Natural killer cell (primary cell): ENCODE data around the gene TLR6. TPM values are rescaled to one million over a fixed set of nuclear protein-coding genes. Genes with fewer than 3 reads are reported as not detected.

ENCODE experiments used
- ATAC-seq, 3 donors: fragments of 150-1000 bp in 2 of 3; fragments of 200-7000 bp in 1 of 3; cut with Tn5 transposase; 1 replicate in 1 of 3; 2 replicates in 2 of 3; pipeline ENCODE4 v1.10.0; 2021; ENCODE audit warnings: mild to moderate bottlenecking in 2 of 3, moderate library complexity in 2 of 3
- DNase-seq, 2 donors: peaks; one replicate each; pipeline versions ENCODE4 v3.0.0 to v3.0.0-alpha.2; 2013 to 2021; ENCODE audit warnings: mixed read lengths in 1 of 2
- H3K27ac ChIP-seq: one replicate; pipeline ENCODE4 v1.5.1; 2013; ENCODE audit warnings: mild to moderate bottlenecking, low read length
- H3K27me3 ChIP-seq: one replicate; pipeline ENCODE4 v1.6.1; 2013; ENCODE audit warnings: low read length; ENCODE audit not compliant: control insufficient read depth, insufficient read depth
- H3K36me3 ChIP-seq: one replicate; pipeline ENCODE4 v1.6.1; 2013; ENCODE audit warnings: low read length; ENCODE audit not compliant: control insufficient read depth, insufficient read depth
- H3K4me1 ChIP-seq: one replicate; pipeline ENCODE4 v1.6.1; 2013; ENCODE audit warnings: low read length; ENCODE audit not compliant: control insufficient read depth, insufficient read depth
- H3K4me3 ChIP-seq: one replicate; pipeline ENCODE4 v1.5.1; 2013; ENCODE audit warnings: low read length
- H3K9me3 ChIP-seq: one replicate; pipeline ENCODE4 v1.6.1; 2013; ENCODE audit warnings: low read length; ENCODE audit not compliant: control insufficient read depth, insufficient read depth
- H3K27ac Mint-ChIP-seq, 2 donors: one replicate each; pipeline ENCODE4 v1.8.0; 2022; ENCODE audit warnings: mild to moderate bottlenecking in 2 of 2, mixed read lengths in 2 of 2, moderate library complexity in 1 of 2
- H3K27me3 Mint-ChIP-seq, 2 donors: one replicate each; pipeline ENCODE4 v1.8.0; 2022; ENCODE audit warnings: low read depth in 2 of 2, mixed read lengths in 2 of 2
- H3K36me3 Mint-ChIP-seq: one replicate; pipeline ENCODE4 v1.8.0; 2022; ENCODE audit warnings: mixed read lengths
- H3K4me1 Mint-ChIP-seq, 2 donors: one replicate each; pipeline ENCODE4 v1.8.0; 2022; ENCODE audit warnings: mixed read lengths in 2 of 2
- H3K4me3 Mint-ChIP-seq: one replicate; pipeline ENCODE4 v1.8.0; 2022; ENCODE audit warnings: mild to moderate bottlenecking, moderate library complexity, mixed read lengths
- H3K9me3 Mint-ChIP-seq, 2 donors: one replicate each; pipeline ENCODE4 v1.8.0; 2022; ENCODE audit warnings: mixed read lengths in 2 of 2
- CTCF ChIP-seq: fragments of 200-600 bp; IDR thresholded peaks from one replicate; pipeline ENCODE4 v1.8.0; 2022; ENCODE audit warnings: antibody characterized with exemption
- WGBS: methylation state at CpG from one replicate; pipeline ENCODE4 v1.1.7; 2013; ENCODE audit warnings: missing lambda C conversion rate; ENCODE audit not compliant: insufficient coverage; 5-methylcytosine and 5-hydroxymethylcytosine counted together
- intact Hi-C: fragments of 100-400 bp; cut with micrococcal nuclease; formaldehyde crosslinking; loops from one replicate; pipeline ENCODE4 v1.14.2; 2022
- total RNA-seq, 4 donors: library from RNA; stranded (reverse); fragments of 120-200 nt in 1 of 4; gene quantifications; one replicate each; pipeline versions ENCODE4 v1.2.3 to v1.2.4, GENCODE V29; 2013 to 2022

Gene TLR6
- total RNA-seq, 3 donors from 2014 or later (not counting 1 experiment from before 2014, with no cell fraction given) = 6.3 to 9.8 (median 6.8) TPM

- H3K4me3 Mint-ChIP-seq = peak overlapping the region; percentile 14
- no peak for TF ChIP-seq CTCF
- no peaks in the 10 kb centered on the region for H3K9me3 Mint-ChIP-seq
- intact Hi-C loops = loop anchor here (2.0 to 5.0 kb wide), 2 partner anchors 55 to 679 kb away; partner anchors contain the start of gene TLR1
- peak in 1 of 2 donors; percentile 34 for DNase-seq
- Histone ChIP-seq H3K4me1 (peaks cover 13% of the 10 kb centered on the region), H3K9me3 (no peaks in the 10 kb centered on the region), H3K27me3 (no peaks in the 10 kb centered on the region), H3K27ac (peak overlapping the region; percentile 30), H3K4me3 (no peak overlapping the region), H3K36me3 (no peaks in the 10 kb centered on the region)
- H3K4me1 Mint-ChIP-seq = peaks cover 0 to 13% of the 10 kb centered on the region in 2 donors
- no peaks in the 10 kb centered on the region for H3K36me3 Mint-ChIP-seq
- ATAC-seq = peak in 1 of 3 donors; percentile 68
- peaks cover 11 to 15% of the 10 kb centered on the region in 2 donors for H3K27me3 Mint-ChIP-seq
- 42% methylated on average over 3 of the region's 3 CpGs for WGBS
- H3K27ac Mint-ChIP-seq = peak overlapping the region; percentile 47 to 84
Observed at GRCh38 chr4:38857354-38858096, 908 bp upstream of the TLR6 start.

- Mint-ChIP-seq H3K36me3 (no peaks in the 10 kb centered on the region), H3K4me3 (peak overlapping the region; percentile 92), H3K27ac (peak overlapping the region; percentile 78 to 84), H3K27me3 (peaks cover 3% of the 10 kb centered on the region in 2 donors), H3K4me1 (peaks cover 0 to 13% of the 10 kb centered on the region in 2 donors), H3K9me3 (no peaks in the 10 kb centered on the region)
- DNase-seq (peak in 1 of 2 donors; percentile 47), ATAC-seq (peak; percentile 44 to 59 (median 49))
- Histone ChIP-seq H3K4me3 (peak overlapping the region; percentile 48), H3K9me3 (no peaks in the 10 kb centered on the region), H3K27me3 (no peaks in the 10 kb centered on the region), H3K27ac (peak overlapping the region; percentile 65), H3K36me3 (no peaks in the 10 kb centered on the region), H3K4me1 (peaks cover 13% of the 10 kb centered on the region)
- no peak for TF ChIP-seq CTCF
- WGBS = 37% methylated on average over 2 of the region's 4 CpGs
- intact Hi-C loops = loop anchor here (1.0 to 5.0 kb wide), 3 partner anchors 54 to 677 kb away; partner anchors contain the start of gene TLR1
Observed at GRCh38 chr4:38856046-38856445, 571 bp downstream of the TLR6 start.

- Mint-ChIP-seq H3K27ac (peak overlapping the region; percentile 78 to 84), H3K4me3 (peak overlapping the region; percentile 92), H3K4me1 (peaks cover 0 to 13% of the 10 kb centered on the region in 2 donors), H3K27me3 (no peaks in the 10 kb centered on the region), H3K9me3 (no peaks in the 10 kb centered on the region), H3K36me3 (no peaks in the 10 kb centered on the region)
- peak overlapping the region; percentile 25 for H3K27ac ChIP-seq
- no peaks in the 10 kb centered on the region for H3K9me3 ChIP-seq
- intact Hi-C loops = loop anchor here (5.0 kb wide), 1 partner anchor 53 kb away; the partner anchor contains the start of gene TLR1
- TF ChIP-seq CTCF = no peak
- 84% methylated on average over 5 of the region's 5 CpGs for WGBS
- ATAC-seq (no peak), DNase-seq (no peak)
- no peaks in the 10 kb centered on the region for H3K27me3 ChIP-seq
- H3K4me3 ChIP-seq = peak overlapping the region; percentile 48
- H3K36me3 ChIP-seq = no peaks in the 10 kb centered on the region
- peaks cover 13% of the 10 kb centered on the region for H3K4me1 ChIP-seq
Observed at GRCh38 chr4:38855466-38855865, 1.2 kb downstream of the TLR6 start.
